Measurements from ENCODE around the gene ZNF217.
"Not testable (repeated sequence)": the region's sequence is repeated elsewhere in the genome, so short reads cannot be mapped to it uniquely, and the experiment has no call there.

The ZNF217 gene

DNA sequence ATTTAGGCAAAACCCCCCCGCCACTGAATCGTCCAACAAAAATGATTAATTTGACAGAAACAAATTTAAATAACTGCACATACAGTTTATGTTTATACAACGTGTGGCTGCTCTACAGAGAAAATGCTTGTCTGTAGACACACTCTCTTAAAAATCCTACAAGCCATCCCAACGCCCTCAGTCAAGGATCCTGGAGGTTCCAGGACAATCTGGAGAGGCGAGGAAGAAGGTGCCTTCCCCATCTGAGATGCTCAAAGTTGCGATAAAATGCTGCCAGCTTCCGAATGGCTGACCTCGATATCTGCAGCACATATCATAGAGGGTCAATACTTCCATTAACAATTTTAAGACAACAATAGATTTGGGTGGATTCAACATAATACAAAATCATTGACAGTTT, 25.3 kb downstream of the ZNF217 start:
- no peak for DNase-seq (ENCODE audit: low read depth in 2 of 2)

DNA sequence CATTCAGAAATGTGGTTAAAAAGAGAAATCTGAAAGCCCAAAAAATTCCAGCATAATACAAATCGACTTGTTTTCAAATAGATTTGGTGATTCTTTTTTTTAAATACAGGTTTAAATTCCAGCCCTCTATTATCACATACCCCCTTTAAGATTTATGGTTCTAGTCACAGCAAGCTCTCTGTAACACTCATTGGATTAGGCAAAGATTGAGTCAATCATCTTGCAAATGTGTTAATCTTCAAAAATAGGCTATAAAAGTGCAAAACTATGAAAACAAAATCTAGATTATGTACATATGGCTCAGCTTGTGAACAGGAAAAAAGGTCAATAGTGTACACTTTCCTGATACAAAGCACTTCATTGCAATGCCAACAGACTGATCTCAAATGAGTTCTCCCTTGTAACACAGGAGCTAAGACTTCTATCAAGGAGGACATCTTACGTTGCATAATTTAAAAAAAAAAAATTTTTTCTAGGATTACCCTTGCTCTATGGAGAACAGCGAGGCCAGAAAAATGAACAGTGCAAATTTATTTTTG, 26.2 kb downstream of the ZNF217 start:
- no peak for DNase-seq (ENCODE audit: low read depth in 2 of 2)

DNA sequence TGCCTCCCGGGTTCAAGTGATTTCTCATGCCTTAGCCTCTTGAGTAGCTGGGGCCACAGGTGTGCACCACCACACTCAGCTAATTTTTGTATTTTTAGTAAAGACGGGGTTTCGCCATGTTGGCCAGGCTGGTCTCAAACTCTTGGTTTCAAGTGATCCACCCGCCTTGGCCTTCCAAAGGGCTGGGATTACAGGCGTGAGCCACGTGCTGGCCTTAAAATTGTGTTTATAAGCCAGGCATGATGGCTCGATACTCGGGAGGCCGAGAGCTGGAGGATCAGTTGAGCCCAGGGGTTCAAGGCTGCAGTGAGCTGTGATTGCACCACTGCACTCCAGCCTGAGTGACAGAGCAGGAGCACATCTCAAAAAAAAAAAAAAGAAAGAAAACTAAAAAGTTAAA, 27.0 kb downstream of the ZNF217 start:
- not testable (repeated sequence) for DNase-seq (ENCODE audit: low read depth in 2 of 2)

DNA sequence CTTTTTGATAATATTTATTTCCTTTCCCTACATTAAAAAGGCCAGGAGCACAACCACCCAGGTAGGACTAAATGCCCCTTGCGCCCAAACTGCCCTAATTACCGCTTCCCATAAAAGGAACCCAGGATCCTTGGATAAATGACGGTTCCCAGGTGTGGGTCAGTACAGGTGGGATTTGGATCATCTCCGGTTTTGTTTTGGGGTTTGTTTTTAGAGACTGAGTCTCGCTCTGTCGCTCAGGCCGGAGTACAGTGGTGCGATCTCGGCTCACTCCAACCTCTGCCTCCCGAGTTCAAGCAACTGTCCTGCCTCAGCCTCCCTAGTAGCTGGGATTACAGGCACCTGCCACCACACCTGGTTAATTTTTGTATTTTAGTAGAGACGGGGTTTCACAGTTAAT, 28.4 kb downstream of the ZNF217 start:
- DNase-seq (ENCODE audit: low read depth in 2 of 2) = no peak

DNA sequence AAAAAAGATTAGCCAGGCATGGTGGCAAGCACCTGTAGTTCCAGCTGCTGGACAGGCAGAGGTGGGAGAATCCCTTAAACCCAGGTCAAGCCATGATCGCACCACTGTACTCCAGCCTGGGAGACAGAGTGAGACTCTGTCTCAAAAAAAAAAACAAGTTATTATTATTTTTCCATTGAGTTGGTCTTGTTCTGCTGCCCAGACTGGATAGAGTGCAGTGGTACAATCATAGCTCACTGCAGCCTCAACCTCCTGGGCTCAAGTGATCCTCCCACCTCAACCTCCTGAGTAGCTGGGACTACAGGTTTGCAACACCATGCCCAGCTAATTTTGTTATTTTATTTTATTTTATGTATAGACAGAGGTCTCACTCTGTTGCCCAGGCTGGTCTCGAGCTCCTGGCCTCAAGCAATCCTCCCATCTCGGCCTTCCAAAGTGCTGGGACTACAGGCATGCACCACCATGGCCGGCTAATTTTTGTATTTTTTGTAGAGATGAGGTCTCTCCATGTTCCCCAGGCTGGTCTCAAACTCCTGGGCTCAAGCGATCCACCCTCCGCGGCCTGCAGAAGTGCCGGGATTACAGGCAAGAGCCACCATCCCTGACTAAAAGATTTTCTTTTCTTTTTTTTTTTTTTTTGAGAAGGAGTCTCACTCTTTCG, 31.4 kb downstream of the ZNF217 start:
- not testable (repeated sequence) for DNase-seq (ENCODE audit: low read depth in 2 of 2)

DNA sequence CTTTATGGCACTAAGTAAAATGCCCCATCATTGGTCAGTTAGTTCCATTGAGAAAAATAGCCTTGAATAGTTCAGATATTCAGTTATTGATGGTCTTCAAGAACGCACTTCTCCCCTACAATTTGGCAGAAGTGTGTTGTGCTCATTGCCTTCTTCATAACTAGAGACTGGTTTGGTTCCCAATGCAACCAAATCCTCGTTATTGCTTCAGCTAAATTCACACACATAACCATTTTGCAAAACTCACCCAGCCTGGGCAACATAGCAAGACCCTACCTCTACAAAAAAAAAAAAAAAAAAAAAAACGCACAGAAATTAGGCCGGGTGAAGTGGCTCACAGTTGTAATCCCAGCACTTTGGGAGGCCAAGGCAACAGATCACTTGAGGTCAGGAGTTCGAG, 32.1 kb downstream of the ZNF217 start:
- no peak for DNase-seq (ENCODE audit: low read depth in 2 of 2)

DNA sequence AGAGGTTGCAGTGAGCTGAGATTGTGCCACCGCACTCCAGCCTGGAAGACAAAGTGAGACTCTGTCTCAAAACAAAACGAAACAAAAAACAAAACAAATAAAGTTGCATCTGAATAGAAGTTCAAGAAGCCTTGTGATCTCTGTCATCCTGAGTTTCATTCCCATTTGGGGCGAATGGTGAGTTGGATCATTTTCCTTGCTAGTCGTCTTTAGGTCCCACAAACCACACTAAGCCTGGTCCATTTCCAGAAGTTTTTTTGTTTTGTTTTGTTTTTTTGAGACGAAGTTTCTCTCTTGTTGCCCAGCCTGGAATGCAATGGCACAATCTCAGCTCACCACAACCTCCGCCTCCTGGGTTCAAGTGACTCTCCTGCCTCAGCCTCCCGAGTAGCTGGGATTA, 33.8 kb downstream of the ZNF217 start:
- no peak for DNase-seq (ENCODE audit: low read depth in 2 of 2)

DNA sequence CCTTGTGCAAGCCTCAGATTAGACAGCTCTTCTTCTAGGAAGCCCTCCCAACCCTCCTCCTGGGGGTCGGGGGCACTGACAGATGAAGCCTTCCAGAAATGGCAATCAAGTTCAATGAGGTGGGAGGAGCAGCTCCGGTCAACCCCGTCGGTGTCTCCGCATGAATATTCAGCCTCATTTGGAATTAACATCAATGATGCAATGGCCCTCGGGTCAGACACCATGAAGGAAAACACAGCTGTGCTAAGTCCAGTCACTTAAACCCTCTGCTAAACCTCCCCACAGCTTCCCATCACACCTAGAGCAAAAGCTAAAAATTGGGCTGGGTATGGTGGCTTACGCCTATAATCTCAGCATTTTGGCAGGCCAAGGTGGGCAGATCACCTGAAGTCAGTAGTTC, 36.5 kb downstream of the ZNF217 start:
- DNase-seq (ENCODE audit: low read depth in 2 of 2) = no peak

DNA sequence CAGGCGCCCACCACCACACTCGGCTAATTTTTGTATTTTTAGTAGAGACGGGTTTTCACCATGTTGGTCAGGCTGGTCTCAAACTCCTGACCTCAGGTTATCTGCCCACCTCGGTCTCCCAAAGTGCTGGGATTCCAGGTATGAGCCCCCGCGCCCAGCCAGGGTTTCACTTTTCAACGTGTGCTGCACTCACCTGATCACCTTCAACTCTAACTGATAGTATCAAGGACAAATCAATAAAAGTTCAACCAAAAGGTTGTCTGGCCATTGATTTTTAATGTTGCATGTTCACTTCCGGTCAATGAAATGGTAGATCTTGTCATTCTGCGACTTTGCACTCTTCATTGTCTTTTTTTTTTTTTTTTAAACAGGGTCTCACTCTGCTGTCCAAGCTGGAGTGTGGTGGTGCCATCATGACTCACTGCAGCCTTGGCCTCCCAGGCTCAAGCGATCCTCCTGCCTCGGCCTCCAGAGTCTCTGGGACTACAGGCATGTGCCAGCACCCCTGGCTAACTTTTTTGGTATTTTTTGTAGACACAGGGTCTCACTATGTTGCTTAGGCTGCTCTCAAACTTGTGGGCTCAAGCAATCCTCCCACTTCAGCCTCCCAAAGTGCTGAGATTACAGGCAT, 37.3 kb downstream of the ZNF217 start:
- no peak for DNase-seq (ENCODE audit: low read depth in 2 of 2)

DNA sequence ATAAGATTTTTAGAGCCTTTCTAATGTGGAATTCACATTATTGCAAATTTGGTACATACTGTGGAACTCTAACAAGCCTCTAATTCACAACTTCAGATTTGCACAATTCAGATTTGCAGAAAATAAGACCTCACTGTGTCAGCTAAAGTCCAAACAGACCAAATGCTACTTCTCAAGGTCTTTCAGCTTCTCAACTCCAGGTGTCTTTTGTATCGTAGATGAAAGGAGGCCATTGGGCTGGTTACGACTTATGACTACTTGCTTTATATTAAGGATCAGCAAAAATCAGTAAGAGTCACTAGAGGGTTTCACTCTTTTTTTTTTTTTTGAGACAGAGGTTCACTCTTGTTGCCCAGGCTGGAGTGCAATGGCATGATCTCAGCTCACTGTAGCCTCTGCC, 37.8 kb downstream of the ZNF217 start:
- DNase-seq (ENCODE audit: low read depth in 2 of 2) = no peak

DNA sequence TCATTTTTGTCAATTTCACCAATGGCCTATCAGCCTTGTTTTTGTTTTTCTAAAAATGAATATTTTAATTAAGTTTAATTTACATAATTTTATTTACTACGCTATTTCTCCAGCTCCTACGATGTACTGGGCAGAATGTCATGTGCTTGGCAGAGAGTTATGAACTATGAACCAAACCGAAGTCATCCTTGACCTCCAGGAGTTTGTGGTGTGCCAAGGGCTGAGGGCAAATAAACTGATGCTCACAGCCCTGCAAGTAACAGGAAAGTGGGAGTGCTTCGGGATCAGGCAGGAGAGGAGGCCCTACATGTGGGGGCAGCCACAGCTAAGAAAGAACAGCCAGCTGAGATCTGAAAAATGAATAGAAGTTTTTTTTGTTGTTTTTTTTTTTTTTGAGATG, 38.6 kb downstream of the ZNF217 start:
- no peak for DNase-seq (ENCODE audit: low read depth in 2 of 2)

DNA sequence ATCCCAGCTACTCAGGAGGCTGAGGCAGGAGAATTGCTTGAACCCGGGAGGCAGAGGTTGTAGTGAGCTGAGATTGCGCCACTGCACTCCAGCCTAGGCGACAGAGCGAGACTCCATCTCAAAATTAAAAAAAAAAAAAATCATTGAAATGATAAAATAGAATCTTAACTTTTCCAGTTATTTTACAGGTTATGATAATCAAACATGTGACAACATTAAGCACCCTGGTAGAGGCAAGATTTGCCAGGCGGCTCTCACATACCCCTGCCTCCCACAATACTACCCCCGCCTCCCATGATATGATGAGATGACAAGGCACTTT, 41.1 kb downstream of the ZNF217 start:
- DNase-seq (ENCODE audit: low read depth in 2 of 2) = not testable (repeated sequence)

DNA sequence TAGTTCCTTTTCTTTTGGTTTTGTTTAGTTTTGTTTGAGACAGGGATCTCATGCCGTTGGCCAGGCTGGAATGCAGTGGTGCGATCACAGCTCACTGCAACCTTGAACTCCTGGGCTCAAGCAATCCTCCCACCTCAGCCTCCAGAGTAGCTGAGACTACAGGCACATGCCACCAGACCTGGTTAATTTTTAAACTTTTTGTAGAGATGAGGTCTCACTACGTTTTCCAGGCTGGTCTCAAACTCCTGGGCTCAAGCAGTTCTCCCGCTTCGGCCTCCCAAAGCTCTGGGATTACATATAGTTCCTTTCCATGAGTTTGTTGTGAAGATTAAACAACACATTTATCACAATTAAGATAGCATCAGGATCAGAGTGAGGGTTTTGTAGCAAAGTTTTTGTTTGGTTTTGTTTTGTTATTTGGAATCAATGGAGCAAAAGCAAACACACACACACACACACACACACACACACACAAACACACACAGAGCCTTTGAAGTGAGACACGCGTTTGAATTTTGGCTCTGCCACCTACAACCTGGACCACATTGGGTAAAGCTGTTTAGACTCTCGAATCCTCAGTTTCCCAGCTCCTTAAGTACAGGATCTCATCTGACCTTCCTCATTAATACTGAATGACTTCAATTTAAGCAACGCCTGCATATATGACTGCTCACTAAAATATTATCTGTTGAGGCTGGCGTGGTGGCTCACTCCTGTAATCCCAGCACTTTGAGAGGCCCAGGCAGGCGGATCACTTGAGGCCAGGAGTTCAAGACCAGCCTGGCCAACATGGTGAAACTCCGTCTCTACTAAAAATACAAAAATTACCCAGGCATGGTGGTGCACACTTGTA, 41.7 kb downstream of the ZNF217 start:
- not testable (repeated sequence) for DNase-seq (ENCODE audit: low read depth in 2 of 2)

DNA sequence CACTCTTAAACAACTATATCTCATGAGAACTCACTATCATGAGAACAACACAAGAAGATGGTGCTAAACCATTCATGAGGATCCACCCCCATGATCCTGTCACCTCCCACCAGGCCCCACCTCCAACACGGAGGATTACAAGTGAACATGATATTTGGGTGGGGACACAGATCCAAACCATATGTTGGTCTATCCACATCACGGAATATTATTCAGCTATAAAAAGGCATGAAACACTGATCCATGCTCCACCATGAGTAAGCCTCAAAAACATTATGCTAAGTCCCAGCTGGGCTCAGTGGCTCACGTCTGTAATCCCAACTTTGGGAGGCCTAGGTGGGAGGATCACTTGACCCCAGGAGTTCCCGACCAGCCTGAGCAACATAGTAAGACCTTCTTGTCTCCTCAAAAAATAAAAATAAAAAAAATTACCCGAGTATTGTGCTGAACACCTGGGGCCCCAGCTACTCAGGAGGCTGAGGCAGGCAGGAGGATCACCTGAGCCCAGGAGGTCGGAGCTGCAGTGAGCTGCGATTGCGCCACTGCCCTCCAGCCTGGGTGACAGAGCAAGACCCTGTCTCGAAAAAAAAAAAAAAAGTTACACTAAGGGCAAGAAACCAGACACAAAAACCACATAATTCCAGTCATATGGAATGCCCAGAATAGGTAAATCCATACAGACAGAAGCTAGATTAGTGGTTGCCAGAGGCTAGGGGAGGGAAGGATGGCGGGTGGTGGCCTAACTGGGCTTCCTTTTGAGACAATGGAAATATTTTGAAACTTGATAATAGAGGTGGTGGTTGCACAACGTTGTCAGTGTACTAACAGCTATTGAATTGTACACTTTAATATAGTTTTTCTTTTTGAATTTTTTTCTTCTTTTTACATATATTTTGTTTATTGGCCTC, 43.1 kb downstream of the ZNF217 start:
- DNase-seq (ENCODE audit: low read depth in 2 of 2) = no peak

DNA sequence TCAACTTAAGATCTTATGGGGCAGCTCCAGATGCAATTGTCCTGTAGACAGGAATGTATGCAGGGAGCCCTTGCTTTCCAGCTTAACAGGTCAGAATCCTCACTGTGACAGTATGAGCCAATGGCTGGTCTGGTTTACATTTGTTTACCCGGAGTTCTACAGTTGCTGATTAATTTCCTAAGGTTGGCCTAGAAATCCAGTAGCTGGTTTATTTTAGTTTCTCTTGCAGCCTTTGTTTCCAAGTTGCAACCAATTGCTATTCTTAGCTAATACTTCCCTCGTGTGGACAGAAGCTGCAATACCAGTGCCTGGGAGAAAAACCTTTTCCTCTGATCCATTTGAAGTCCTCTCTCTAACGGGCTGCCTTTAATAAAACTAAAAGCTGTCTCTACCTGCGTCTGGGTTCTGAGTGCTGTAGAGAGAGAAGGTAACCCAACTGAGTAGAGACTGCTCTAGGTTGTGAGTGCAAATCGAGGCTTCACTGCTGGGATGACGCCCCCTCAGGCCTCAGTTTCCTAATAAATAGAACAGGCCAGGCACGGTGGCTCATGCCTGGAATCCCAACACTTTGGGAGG, 45.9 kb downstream of the ZNF217 start:
- DNase-seq (ENCODE audit: low read depth in 2 of 2) = peak; percentile 60 to 62

DNA sequence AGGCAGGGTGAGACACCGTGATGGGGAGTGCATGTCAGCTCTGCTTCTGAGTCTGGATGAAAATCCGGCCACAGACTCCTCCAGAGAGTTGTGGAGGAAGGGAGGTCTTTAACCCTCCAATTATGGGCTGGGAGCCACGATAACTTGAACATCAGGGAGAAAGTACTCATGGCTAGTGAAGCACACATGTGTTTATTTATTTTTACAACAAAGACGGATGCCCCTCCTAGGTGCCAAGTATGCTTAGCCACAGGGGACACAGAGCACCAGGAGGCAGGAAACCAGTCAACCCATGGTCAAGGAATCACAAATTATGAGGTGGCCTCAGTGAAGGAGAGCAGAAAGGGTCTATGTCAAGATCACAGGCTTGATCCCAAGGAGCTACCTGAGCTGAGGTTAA, 54.1 kb downstream of the ZNF217 start:
- DNase-seq (ENCODE audit: low read depth in 2 of 2) = no peak

DNA sequence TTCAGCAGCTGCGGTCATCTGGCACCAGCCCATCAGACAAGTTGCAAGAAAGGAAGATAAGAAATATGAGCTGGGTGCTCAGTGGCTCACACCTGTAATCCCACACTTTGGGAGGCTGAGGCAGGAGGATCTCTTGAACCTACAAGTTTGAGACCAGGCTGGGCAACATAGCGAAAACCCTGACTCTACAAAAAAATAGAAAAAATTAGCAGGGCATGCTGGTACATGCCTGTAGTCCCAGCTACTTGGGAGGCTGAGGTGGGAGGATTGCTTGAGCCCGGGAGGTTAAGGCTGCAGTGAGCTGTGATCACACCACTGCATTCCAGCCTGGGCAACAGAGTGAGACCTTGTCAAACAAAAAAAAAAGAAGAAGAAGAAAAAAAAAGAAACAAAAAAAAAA, 57.3 kb downstream of the ZNF217 start:
- DNase-seq (ENCODE audit: low read depth in 2 of 2) = not testable (repeated sequence)

DNA sequence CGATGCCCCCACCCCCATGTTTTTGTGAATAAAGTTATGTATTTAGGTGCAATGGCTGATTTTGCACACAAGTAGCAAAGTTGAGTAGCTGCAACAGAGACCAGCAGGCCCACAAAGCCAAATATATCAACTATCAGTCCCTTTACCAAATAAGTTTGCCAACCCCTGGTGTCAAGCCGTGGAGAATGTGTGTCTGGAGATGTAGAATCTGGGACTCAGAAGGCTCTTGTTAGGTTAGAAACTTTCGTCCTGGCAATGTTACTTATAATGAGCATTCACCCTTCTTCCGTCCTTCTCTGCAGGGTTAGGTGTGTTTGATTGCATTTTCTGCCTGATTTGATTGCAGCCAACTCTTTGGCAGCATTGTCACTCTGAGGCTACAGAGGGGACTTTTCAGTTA, 57.8 kb downstream of the ZNF217 start:
- no peak for DNase-seq (ENCODE audit: low read depth in 2 of 2)

DNA sequence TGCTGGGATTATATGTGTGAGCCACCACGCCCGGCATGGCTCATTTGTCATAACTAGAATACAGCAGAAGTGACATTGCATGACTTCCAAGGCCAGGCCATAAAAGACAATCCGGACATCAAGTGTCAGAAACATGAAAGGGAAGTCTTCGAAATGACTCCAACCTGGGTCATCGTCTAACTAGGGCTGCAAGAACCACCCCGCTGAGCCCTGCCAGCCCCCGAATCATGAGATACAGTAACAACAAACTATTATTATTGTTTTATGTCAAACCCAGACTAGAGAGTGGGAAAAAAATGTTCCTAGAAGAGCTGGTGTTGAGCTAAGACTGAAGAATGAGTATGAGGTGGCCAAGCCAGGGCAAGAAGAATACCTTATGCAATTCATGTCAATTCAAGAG, 59.6 kb downstream of the ZNF217 start:
- no peak for DNase-seq (ENCODE audit: low read depth in 2 of 2)

DNA sequence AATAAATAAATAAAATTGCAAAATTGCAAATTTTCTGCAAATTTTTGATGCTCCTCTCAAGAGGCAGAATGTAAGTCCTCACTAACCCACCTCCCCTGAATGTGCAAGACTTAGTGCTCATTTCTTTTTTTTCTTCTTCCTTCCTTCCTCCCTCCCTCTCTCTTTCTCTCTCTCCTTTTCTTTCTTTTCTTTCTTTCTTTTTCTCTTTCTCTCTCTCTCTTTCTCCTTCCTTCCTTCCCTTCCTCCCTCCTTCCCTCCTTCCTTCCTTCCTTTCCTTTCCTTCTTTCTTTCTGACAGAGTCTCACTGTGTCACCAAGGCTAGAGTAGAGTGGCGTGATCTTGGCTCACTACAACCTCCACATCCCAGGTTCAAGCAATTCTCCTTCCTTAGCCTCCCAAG, 60.1 kb downstream of the ZNF217 start:
- no peak for DNase-seq (ENCODE audit: low read depth in 2 of 2)

DNA sequence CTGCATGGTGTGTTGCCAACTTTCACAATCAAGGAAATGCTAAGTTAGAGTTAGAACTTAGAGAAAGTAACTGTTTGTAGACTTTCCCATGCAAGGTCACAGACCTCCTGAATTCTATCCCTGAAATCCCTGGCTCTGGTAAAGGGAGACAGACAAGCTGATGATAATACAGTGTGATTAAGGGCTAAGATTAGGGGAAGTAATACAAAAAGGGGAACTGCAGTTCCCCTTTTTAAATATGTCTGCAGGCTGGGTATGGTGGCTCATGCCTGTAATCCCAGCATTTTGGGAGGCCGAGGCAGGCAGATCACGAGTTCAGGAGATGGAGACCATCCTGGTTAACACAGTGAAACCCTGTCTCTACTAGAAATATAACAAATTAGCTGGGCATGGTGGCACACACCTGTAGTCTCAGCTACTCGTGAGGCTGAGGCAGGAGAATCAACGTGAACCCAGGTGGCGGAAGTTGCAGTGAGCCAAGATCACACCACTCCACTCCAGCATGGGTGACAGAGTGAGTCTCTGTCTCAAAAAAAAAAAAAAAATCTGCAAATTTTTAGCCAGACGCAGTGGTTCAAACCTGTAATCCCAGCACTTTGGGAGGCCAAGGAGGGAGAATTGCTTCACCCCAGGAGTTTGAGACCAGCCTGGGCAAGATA, 60.9 kb downstream of the ZNF217 start:
- DNase-seq (ENCODE audit: low read depth in 2 of 2) = not testable (repeated sequence)

All from fibroblast of skin of left quadriceps (primary cell).